Measurements from ENCODE around the gene KLHDC10.

- TF ChIP-seq CTCF (IDR thresholded peaks at IDR 0.05) (no peak), POLR2AphosphoS5 (IDR thresholded peaks at IDR 0.05) (no peak)
These were observed 58.7 kb downstream of the KLHDC10 start for GRCh38 chr7:130129011-130129411.
